ENCODE results near the gene LALBA.

- TF ChIP-seq, protein P1, sequence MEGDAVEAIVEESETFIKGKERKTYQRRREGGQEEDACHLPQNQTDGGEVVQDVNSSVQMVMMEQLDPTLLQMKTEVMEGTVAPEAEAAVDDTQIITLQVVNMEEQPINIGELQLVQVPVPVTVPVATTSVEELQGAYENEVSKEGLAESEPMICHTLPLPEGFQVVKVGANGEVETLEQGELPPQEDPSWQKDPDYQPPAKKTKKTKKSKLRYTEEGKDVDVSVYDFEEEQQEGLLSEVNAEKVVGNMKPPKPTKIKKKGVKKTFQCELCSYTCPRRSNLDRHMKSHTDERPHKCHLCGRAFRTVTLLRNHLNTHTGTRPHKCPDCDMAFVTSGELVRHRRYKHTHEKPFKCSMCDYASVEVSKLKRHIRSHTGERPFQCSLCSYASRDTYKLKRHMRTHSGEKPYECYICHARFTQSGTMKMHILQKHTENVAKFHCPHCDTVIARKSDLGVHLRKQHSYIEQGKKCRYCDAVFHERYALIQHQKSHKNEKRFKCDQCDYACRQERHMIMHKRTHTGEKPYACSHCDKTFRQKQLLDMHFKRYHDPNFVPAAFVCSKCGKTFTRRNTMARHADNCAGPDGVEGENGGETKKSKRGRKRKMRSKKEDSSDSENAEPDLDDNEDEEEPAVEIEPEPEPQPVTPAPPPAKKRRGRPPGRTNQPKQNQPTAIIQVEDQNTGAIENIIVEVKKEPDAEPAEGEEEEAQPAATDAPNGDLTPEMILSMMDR (IDR thresholded peaks at IDR 0.05): no peak
- no peak for TF ChIP-seq EP300 (IDR thresholded peaks at IDR 0.05)
These were observed 37.2 kb downstream of the LALBA start for GRCh38 chr12:48532601-48533000.
